DMS53 treated with DMSO at 0.1 percent for 48 hours (cell line): ENCODE measurements around the gene FBRSL1.
"Not testable (repeated sequence)": the region's sequence is repeated elsewhere in the genome, so short reads cannot be mapped to it uniquely, and the experiment has no call there.

ENCODE experiments used
- DNase-seq: peaks from one replicate; lab custom pipeline; 2025; ENCODE audit not compliant: unreplicated experiment; lab: John Stamatoyannopoulos, UW

The FBRSL1 gene

DNA sequence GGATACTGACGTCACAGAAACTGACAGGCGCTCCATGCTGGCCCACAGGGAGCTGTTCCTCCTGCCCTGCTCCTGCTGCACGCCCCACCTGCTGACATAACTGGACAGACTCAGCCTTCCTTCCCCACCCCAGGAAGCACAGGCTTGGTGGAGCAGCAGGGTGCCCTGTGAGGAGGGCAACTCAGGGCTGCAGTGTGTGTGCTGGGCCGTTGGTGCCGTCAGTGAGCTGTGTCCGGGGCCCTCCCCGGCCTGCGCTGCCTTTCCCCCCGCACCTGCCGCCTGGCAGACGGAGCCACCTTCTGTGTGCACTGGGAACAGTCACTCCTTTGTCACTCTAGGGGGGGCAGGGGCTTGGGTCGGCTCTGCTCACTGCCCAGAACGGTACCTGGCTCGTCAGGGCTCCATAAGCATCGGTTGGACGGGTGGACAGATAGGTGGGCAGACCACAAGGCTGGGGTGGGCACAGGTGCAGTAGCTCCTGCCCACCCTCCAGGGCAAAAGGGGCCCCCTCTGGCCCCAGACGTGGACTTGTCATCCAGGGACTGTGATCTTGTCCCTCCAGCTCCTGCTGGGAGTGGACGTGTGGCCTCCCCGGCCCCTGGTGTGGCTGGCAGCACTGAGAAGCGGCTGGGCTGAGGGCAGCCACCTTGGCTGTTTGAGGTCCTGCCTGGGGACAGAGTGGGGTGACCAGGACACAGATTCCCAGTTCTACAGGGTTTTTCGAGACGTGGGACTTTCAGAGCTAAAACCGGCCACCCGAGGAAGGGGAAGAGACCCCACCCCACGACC is 32.8 kb downstream of the FBRSL1 start:
- DNase-seq: no peak

DNA sequence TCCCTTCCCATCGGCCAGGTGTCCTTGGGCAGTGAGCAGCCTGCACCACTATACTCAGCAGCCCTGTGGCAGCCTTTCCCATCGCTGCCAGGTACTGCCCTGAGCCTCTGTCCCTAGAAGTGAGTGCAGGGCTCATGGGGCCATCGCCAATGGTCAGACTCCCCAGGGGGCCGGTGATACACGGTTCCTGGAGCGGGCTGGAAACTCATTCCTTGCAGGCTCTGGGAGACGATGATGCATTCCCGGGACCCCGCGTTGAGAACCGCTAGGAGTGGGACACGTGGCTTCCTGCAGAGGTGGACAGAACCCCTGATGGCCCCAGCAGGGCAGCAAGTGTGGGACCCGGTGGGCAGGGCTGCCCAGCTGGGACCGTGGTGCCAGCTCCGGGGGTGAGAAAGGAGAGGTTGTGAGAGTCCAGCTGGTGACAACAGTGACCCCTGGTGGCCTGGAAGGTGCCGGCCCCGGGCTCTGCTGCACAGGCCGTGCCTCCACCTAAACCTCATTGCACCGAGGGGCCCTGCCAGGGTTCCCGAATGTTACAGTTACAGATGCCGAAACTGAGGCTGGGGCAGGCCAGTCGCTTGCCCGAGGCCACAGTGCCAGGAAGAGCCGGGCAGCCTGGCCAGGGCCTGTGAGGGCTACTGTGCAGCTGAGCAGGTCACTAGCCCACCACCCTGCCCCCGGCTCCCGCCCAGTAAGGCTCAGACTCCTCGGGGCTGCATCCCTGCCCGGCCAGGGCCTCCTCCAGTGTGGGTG is 33.8 kb downstream of the FBRSL1 start:
- peak; percentile 43 for DNase-seq

DNA sequence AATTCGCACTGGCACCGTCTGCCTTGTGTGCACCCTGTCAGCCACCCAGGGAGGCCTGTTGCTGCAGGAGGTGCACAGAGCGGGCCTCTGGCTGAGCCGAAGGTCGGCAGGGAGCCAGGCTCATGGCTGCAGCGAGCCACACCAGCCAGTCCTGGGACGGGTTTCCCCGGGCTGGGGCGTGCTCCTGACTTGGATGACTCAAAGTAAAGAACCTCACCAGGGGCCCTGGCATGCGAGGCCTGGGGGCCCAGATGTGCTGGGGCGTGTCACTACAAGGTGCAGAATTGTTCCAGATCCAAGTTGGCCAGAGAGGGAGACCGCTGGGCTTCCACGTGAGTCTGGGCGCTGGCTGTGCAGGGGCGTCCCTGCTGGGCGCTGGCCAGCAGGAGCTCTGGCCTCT is 34.5 kb downstream of the FBRSL1 start:
- DNase-seq: no peak

DNA sequence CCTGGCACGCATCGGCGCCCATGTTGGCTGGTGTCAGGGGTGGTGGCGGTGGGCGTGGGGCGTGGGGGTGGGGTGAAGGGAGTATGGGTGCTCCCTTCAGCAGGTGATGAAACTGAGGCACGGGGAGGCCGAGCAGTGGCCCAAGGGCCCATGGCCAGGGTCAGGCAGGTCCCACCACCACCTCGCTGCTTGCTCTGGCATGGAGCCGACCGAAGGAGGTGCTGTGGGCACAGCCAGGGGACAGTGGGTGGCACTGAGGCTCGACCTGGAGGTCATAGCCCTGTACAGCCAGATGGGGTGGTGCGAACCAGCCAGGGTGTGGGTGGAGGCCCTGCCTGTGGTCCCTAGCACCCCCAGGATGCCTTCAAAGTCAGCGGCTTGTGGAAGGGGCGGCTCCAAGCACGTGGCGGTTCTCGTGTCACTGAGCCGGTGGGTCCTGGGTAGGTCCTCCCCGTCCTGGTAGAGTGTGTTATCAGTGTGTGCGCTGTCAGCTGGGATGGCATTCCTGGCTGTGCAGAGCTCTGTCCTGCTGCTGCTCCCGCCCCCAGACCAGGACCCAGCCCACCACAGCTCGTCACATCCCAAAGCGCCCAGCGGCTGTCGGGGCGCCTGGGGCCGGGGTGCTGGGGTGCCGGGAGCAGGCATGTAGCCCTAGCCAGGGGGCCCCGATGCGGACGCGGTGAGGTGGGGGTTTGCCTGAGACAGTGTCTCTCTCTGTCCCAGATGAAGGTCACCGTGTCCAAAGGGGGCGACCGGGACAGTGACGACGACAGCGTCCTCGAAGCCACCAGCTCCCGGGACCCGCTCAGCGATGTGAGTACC is 35.3 kb downstream of the FBRSL1 start:
- no peak for DNase-seq

DNA sequence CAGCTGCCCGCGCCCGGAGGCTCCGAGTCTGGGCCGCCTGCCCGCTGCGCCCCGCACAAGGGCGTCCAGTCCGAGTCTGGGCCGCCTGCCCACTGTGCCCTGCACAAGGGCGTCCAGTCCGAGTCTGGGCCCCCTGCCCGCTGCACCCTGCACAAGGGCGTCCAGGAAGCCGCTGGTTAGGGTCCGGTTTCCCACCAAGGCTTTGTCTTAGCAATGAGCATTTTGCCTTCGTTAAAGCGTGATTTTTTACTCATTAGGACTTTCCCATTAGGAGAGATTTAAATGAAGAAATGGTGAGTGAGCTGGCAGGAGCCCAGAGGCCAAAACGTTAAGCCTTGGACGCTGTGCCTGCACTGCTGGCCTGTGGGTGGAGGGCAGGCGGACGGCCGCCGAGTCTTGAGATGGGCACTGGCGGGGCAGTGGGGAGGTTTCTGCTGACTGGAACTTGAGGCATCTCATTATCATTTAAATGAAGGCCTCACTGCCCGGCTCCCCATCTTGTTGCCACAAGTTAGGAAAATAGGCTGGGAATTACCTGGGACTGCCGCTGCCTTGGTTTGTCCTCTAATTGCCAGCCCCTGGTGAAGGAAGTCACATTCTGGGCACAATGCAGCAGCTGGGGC is 36.0 kb downstream of the FBRSL1 start:
- no peak for DNase-seq

DNA sequence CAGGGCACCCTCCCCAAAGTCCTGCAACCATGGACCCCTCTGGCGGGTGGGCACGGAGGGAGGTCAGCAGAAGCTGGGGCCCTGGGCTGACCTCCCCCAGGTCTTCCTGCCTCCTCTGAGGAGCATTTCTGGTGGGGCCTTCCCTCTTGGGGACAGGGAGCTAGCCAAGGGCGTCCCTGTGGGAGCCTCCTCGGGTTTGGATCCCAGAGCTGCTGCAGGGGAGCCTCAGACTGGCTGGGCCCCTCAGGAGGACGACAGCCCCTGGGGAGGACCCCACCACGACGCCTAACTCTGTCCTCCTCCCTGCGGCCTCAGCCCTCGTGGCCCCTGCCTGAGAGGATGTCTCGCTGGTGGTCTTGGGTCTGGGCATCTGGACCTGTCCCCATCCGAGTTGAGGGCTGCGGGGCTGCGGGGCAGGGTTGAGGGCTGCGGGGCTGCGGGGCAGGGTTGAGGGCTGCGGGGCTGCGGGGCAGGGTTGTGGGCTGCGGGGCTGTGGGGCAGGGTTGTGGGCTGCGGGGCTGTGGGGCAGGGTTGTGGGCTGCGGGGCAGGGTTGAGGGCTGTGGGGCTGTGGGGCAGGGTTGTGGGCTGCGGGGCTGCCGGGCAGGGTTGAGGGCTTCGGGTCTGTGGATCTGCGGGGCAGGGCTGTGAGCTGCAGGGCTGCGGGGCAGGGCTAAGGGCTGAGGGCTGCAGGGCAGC is 37.4 kb downstream of the FBRSL1 start:
- no peak for DNase-seq

DNA sequence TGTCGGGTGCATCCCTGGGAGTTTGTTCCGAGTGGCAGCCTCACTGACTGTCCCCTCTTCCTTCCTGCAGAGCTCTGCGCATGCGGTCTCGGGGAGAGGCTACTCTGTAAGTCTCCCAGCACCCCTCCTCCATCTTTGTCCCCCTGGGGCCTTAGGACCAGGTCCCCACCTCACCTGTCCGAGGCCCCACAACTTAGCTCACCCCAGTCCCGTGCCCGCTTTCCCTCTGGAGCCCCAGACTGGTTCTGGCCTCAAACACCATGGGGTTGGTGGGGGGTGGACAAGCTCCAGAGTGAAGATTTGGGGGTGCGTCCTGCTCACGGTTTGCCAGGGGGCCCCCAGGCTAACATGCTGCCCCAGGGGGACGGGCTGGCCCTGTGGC is 37.9 kb downstream of the FBRSL1 start:
- DNase-seq: no peak

DNA sequence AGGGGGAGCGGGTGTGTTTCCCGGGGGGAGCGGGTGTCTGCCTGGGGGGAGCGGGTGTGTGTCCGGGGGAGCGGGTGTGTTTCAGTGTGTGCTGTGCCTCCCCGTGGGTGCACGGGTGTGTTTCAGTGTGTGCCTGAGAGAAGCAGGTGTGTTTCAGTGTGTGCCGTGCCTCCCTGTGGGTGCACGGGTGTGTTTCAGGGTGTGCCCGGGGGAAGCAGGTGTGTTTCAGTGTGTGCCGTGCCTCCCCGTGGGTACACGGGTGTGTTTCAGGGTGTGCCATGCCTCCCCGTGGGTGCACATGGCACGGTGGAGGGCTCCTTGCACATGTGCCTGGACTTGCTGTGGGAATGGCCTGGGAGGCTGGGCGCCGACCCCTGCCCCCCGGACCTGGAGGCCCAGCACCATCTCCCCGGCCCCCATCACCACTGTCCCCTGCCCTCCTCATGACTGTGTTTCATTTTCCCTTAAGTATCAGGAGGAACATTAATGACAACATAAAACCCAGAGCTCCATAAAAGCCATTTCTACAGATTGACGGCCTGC is 38.7 kb downstream of the FBRSL1 start:
- no peak for DNase-seq

DNA sequence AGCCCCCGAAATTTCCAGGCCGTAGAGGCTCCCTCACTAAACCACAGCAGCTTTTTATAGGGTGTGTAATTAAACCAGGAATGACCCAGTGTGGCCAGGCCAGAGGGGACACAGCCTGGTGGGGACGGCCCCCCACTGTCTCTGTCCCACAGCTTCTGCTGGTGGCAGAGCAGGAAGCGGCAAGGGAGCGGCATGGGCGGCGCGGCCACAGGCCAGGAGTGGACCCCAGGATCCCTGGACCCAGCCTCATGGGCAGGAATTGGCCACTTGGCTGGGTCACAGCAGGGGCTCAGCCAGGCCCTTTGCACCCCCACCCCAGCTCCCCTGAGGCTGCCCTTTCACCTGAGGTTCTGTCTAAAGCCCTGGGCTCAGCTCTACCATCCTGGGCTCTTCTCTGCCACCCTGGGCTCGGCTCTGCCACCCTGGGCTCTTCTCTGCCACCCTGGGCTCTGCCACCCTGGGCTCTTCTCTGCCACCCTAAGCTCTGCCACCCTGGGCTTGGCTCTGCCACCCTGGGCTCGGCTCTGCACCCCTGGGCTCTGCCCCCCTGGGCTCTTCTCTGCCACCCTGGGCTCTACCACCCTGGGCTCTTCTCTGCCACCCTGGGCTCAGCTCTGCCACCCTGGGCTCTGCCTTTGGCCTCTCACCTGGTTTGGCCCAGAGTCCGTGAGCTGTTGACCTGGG is 39.3 kb downstream of the FBRSL1 start:
- no peak for DNase-seq

DNA sequence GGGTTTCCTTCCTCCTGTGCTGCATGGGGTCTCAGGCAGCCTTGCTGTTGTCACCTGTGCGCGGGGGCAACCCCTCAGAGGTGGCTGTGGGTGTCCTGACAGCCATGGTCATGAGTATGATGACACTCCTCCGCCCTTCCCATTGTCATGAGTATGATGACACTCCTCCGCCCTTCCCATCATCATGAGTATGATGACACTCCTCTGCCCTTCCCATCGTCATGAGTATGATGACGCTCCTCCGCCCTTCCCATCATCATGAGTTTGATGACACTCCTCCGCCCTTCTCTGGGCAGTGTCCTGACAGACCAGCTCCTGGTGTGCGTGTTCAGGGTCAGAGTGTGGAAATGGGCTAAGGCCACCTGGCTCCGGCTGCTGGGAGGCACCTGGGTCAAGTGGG is 40.0 kb downstream of the FBRSL1 start:
- DNase-seq: no peak

DNA sequence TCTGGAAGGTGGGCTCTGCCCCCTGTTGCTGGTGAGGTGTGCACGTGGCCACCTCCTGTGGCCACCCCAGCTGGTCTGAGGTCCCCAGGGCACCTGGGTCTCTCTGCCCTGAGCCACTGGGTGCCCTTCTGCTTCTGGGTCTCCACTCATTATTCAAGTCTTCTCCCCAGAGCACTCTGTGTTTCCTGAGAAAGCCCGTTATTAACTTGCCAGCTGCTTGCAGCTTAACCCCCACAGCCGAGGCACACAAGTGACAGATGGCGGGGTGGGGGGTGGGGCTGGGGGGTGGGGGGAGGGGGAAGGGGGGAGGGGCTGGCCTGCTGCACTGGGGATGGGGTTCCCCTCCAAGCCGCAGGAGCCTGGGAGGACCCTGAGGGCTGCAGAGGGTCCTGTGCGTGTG is 40.5 kb downstream of the FBRSL1 start:
- no peak for DNase-seq

DNA sequence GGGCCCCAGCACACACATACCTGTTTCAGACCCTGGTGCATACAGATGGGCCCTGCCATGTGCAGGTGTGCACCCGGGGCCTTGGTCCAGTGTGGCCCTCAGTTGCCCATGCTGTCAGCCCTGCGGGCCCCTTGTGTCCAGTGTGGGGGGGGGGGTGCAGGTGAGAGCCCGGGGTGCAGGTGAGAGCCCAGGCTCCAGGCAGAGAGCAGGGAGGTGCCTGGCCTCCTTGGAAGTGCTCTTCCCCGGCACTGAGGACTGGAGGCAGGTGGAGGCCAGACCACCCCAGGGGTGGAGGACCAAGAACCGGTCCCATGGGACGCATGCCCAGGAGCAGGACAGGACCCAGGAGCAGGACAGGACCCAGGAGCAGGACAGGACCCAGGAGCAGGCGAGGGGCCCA is 40.9 kb downstream of the FBRSL1 start:
- no peak for DNase-seq

DNA sequence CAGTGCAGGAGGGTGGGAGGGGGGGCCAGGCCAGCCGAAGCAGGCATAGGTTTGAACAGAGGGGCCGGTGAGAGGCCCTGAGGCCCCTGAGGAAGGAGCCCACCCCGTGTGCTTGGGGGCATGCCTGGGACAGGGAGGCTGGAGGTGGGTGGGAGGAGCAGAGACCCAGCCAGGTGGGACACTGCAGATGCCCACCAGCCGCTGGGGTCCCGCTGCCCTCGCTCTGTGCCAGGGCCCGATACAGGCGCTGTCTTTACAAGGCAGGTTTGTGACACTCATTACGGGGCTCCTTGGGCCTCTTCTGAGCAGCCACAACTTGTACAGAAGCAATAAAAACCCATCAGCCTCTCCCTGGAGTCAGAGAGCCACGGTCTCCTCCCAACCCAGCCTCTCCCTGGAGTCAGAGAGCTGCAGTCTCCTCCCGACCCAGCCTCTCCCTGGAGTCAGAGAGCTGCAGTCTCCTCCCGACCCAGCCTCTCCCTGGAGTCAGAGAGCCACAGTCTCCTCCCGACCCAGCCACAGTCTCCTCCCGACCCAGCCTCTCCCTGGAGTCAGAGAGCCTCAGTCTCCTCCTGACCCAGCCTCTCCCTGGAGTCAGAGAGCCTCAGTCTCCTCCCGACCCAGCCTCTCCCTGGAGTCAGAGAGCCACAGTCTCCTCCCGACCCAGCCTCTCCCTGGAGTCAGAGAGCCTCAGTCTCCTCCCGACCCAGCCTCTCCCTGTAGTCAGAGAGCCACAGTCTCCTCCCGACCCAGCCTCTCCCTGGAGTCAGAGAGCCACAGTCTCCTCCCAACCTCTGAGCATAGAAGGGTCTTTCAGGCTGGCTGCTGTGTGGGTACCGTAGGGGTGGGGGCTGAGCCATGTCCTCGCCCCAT is 43.0 kb downstream of the FBRSL1 start:
- not testable (repeated sequence) for DNase-seq

DNA sequence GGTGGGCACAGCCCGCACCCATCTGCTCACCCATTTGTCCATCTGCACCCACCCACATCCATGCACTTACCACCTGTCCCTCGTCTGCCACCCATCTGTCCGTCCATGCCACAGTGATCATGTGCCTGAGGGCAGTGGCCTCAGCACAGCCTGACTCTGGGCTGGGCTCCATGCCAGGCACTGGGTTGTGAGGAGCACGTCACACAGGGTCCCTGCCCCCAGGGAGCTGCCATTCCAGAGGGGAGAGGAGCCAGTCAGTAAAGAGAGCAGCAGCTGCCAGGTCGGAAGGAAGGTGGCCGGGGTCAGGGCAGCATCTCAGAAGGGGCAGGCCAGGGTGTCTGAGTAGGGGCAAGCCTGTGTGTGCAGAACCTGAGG is 43.6 kb downstream of the FBRSL1 start:
- no peak for DNase-seq

DNA sequence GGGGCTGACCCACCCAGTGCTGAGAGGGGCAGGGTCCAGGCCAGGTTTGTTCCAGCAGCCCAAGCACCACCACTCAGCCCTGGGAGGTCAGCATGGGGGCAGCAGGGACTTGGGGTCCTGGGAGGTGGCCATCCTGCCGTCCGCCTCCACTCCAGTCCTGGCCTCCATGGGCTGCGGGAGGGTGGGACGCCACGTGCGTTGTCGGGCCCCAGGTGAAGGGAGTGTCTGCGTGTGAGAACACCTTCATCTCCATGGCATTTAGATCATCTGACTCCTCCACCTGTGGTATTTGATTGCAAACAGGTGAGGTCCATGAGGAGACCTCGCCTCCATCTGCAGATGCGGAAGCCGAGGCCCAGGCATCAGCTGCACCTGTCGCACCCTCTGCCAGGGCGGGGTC is 44.1 kb downstream of the FBRSL1 start:
- no peak for DNase-seq

DNA sequence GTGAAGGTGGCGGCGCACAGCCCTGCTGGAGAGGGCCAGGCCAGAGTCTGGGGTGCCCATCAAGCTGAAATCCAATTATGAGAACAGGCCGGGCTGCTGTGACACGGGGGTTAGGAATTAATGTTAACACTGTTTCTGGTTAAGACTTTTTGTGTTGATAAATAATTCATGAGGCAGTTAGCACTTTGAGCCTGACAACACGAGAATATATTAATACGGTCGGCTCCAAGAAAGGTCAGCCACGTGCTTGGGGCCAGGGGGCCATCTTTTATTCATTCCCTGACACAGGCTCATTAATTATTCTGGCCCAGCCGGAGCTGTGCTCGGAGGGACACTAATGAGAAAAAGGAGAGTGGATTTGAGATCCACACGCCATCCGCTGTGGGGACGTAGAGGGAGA is 45.1 kb downstream of the FBRSL1 start:
- no peak for DNase-seq

DNA sequence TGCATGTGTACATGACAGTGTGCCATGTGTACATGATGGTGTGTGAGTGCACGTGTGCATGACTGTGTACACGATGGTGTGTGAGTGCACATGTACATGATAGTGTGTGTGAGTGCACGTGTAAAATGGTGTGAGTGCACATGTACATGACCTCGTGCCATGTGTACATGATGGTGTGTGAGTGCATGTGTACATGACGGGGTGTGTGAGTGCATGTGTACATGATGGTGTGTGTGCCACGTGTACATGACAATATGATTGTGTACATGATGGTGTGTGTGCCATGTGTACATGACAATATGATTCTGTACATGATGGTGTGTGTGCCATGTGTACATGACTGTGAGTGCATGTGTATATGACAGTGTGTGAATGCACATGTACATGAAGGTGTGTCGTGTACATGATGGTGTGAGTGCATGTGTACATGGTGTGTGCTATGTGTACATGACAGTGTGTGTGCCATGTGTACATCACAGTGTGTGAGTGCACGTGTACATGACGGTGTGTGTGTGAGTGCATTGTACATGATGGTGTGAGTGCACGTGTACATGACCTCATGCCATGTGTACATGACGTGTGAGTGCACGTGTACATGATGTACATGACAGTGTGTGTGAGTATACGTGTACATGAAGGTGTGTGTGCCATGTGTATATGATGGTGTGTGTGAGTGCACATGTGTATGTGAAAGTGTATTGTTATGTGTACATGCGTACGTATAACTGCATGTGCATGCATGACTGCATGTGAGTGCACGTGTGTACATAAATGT is 46.3 kb downstream of the FBRSL1 start:
- no peak for DNase-seq

DNA sequence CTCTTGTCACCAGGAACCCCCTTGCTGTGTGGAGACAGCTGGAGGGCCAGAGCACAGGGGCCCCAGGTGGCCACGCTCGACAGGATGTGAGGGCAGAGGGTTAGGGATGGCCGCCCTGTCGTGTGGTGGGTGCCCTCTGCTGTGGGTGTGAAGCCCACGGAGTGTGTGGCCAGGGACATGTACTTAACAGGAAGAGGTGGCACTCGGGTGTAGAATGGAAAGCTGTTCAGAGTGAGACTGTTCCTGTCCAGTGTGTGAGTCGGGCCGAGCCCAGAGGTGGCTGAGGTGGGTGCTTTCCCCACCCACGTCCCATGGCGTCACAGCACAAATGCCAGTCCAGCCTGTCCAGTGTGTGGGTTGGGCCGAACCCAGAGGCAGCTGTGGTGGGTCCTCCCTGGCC is 47.1 kb downstream of the FBRSL1 start:
- DNase-seq: no peak
